Muscle layer of duodenum (tissue), 2 donors: ENCODE data around the gene CREM.

Source experiments
- H3K27ac ChIP-seq: one replicate; pipeline ENCODE4 v1.7.0; 2013; ENCODE audit warnings: mild to moderate bottlenecking, low read length
- H3K27me3 ChIP-seq: one replicate; pipeline ENCODE4 v1.7.0; 2013; ENCODE audit warnings: low read depth, mild to moderate bottlenecking, control low read depth, low read length
- H3K36me3 ChIP-seq, 2 donors: one replicate each; pipeline ENCODE4 v1.7.0; 2013; ENCODE audit warnings: low read length in 2 of 2, control low read depth in 1 of 2, mild to moderate bottlenecking in 1 of 2; ENCODE audit not compliant: insufficient read depth in 2 of 2, control insufficient read depth in 1 of 2
- H3K4me1 ChIP-seq, 2 donors: one replicate each; pipeline ENCODE4 v1.7.0; 2013; ENCODE audit warnings: low read length in 2 of 2, mild to moderate bottlenecking in 2 of 2, control low read depth in 1 of 2, moderate library complexity in 1 of 2; ENCODE audit not compliant: insufficient read depth in 2 of 2, control insufficient read depth in 1 of 2
- H3K4me3 ChIP-seq, 2 donors: one replicate each; pipeline ENCODE4 v1.7.0; 2013; ENCODE audit warnings: low read length in 2 of 2, low read depth in 1 of 2, mild to moderate bottlenecking in 1 of 2
- H3K9me3 ChIP-seq, 2 donors: one replicate each; pipeline ENCODE4 v1.7.0; 2013; ENCODE audit warnings: low read length in 2 of 2, control low read depth in 1 of 2, mild to moderate bottlenecking in 1 of 2; ENCODE audit not compliant: control insufficient read depth in 1 of 2
- donor health status: healthy.

The CREM gene

DNA sequence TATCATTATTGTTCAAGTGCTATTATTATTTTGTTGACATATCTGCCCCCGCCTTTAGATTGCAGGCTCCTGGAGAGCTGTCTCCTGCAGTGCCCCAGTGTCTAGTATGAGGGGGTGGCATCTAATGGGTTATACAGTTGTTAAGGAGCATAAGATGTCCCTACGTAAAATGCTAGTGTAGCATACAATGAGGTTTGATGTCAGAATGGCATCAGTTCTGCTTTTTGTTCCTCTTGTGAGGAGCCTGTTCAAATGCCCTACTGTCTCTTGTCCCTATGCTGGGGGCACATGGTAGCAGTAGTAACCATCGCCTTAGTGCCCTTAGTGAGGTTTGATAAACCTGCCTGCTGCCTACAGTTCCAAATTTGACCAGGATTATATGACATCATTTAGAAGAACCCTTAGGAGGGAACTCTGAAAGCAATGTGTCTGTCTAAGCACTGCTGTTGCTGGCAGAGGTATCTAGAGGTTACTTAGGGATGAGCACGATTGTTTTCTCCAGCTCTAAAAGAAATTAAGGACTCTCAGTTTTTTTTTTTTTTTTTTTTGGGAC is 9.7 kb downstream of the CREM start:
- no peak overlapping the region for H3K27ac ChIP-seq
- no peaks in the 10 kb centered on the region for H3K9me3 ChIP-seq
- H3K27me3 ChIP-seq = no peaks in the 10 kb centered on the region
- H3K4me3 ChIP-seq = no peak overlapping the region
- H3K36me3 ChIP-seq = no peaks in the 10 kb centered on the region
- H3K4me1 ChIP-seq = no peaks in the 10 kb centered on the region

DNA sequence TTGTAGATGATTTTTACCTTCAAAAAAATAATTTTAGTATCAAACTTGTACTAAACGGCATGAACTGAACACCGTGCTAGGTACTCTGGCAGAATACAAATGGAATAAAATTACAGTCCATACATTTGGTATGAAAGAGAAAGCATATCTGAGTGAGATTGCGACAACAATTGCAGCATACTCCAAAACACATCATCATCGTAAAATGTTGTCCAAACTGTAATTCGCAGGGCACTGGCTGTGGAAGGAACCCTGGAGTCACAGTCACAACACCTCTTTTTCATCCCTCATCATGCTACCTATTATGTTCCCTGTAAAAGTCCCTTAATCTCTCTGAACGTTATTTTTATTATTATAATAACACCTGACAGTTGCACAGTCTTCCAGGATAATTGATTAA is 13.5 kb downstream of the CREM start:
- Histone ChIP-seq H3K27ac (no peak overlapping the region), H3K36me3 (no peaks in the 10 kb centered on the region), H3K9me3 (no peaks in the 10 kb centered on the region), H3K4me1 (no peaks in the 10 kb centered on the region), H3K4me3 (no peak overlapping the region), H3K27me3 (no peaks in the 10 kb centered on the region)

DNA sequence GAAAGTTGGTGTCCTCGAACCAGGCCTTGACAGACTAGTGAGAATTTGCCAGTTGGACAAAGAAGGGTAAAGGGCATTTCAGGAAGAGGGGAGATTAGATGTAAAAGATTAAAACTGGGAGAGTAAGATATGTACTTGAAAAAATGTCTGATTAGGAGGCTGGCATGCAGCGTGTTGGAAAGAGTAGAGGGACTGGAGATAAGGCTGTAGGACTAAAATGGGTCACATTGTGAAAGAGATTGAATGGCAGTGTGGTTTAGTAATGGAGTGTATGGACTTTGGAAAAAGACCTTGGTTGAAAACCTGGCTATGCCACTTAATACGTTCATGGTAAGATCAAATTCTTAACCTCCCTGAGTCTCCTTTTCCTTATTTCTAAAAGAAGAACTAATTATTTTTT is 14.1 kb downstream of the CREM start:
- H3K27ac ChIP-seq = no peak overlapping the region
- H3K9me3 ChIP-seq = no peaks in the 10 kb centered on the region
- no peaks in the 10 kb centered on the region for H3K36me3 ChIP-seq
- H3K27me3 ChIP-seq = no peaks in the 10 kb centered on the region
- H3K4me3 ChIP-seq = no peak overlapping the region
- H3K4me1 ChIP-seq = no peaks in the 10 kb centered on the region

DNA sequence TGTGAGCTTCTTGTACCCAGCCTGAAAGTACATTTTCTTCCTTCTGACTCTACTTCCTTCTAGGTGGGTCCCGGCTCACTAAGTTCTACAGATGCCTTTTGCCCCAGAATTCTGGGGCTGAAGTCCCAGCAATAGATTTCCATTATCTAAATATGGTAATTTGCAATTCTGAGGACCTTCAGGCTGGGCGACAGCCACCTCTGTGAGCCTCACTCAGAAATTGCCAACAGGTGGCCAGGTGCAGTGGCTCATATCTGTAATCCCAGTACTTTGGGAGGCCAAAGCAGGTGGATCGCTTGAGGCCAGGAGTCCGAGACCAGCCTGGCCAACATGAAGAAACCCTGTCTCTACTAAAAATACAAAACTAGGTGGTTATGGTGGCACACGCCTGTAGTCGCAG is 23.7 kb downstream of the CREM start:
- no peak overlapping the region for H3K4me3 ChIP-seq
- H3K27ac ChIP-seq = no peak overlapping the region
- H3K9me3 ChIP-seq = no peaks in the 10 kb centered on the region
- H3K27me3 ChIP-seq = no peaks in the 10 kb centered on the region
- H3K36me3 ChIP-seq = no peaks in the 10 kb centered on the region
- H3K4me1 ChIP-seq = peaks cover 0 to 10% of the 10 kb centered on the region in 2 donors

DNA sequence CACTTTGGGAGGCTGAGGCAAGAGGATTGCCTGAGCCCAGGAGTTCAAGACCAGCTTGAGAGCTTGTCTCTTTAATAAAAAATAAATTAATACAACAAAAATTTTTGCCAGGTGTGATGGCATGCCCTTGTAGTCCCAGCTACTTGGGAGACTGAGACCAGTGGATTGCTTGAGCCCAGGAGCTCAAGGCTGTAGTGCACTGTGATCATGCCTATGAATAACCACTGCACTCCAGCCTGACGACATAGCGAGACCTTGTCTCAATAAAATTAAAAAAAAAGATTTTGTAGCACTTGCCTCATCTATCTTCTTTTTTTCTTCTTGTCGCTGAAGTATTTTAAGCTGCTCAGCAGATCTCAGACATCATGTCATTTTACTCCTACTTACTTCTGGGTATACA is 26.3 kb downstream of the CREM start:
- no peaks in the 10 kb centered on the region for H3K36me3 ChIP-seq
- no peak overlapping the region for H3K27ac ChIP-seq
- no peaks in the 10 kb centered on the region for H3K27me3 ChIP-seq
- no peaks in the 10 kb centered on the region for H3K9me3 ChIP-seq
- no peak overlapping the region for H3K4me3 ChIP-seq
- H3K4me1 ChIP-seq = peaks cover 0 to 10% of the 10 kb centered on the region in 2 donors

DNA sequence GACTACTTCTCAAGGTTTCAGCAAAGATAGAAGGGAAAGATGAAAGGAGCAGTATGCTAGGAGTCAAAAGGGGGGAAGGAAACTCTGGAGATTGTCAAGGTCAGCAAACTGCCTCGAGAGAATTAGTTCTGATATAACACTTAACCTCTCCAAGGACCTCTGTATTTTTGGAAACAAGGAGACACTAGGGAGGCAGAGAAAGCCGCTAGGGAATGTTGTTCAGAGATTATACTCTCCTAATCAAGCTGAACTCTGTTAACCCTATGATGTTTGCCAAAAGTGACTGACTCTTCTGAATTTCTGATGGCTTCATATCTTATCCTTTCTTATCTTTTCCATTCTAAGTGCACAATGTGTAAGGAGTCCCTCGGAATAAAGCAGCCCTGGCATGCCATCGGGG is 27.1 kb downstream of the CREM start:
- H3K27ac ChIP-seq = no peak overlapping the region
- H3K36me3 ChIP-seq = no peaks in the 10 kb centered on the region
- no peak overlapping the region for H3K4me3 ChIP-seq
- H3K9me3 ChIP-seq = no peaks in the 10 kb centered on the region
- no peaks in the 10 kb centered on the region for H3K27me3 ChIP-seq
- peaks cover 0 to 10% of the 10 kb centered on the region in 2 donors for H3K4me1 ChIP-seq

DNA sequence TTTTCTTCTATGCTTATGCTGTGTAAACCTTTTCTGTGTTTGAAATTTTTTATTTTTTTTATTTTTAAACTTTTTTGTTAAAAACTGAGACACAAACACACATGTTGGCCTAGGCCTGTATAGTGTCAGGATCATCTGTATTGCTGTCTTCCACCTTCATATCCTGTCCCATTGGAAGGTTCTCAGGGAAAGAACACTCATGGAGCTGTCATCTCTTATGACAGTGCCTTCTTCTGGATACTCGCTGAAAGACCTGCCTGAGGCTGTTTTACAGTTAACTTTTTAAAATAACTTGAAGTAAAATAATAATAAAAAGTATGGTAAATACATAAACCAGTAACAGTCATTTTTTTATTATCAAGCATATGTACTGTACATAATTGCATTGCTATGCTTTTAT is 34.1 kb downstream of the CREM start:
- Histone ChIP-seq H3K4me3 (no peak overlapping the region), H3K27me3 (no peaks in the 10 kb centered on the region), H3K9me3 (no peaks in the 10 kb centered on the region), H3K27ac (no peak overlapping the region), H3K4me1 (no peaks in the 10 kb centered on the region), H3K36me3 (peaks cover 0 to 4% of the 10 kb centered on the region in 2 donors)

DNA sequence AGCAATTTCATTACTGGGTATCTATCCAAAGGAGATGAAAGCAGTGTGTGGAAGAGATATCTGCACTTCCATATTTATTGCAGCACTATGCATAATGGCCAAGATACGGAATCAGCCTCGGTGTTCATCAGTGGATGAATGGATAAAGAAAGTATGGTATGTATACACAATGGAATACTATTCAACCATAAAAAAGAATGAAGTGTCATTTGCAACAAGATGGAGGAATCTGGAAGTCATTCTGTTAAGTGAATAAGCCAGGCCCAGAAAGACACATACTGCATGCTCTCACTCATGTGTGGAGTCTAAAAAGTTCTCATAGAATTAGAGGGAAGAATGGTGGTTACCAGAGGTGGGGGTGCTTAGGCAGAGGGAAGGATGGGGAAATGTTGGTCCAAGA is 35.3 kb downstream of the CREM start:
- Histone ChIP-seq H3K4me1 (no peaks in the 10 kb centered on the region), H3K36me3 (peaks cover 0 to 4% of the 10 kb centered on the region in 2 donors), H3K27me3 (no peaks in the 10 kb centered on the region), H3K9me3 (no peaks in the 10 kb centered on the region), H3K4me3 (no peak overlapping the region), H3K27ac (no peak overlapping the region)

DNA sequence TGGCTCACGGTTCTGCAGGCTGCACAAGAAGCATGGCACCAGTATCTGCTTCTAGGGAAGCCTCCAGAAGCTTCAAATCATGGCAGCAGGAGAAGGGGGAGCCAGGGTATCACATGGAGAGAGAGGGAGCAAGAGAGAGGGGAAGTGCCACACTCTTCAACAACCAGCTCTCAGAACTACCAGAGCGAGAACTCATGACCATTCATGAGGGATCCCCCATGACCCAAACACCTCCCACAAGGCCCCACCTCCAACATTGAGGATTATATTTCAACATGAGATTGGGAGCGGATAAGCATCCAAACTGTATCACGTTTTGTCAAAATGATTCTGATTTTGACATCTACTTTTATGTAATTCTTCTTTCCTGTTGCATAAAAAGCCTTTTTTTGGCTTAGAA is 38.5 kb downstream of the CREM start:
- Histone ChIP-seq H3K9me3 (no peaks in the 10 kb centered on the region), H3K27me3 (no peaks in the 10 kb centered on the region), H3K36me3 (no peaks in the 10 kb centered on the region), H3K27ac (no peak overlapping the region), H3K4me1 (no peaks in the 10 kb centered on the region), H3K4me3 (no peak overlapping the region)

DNA sequence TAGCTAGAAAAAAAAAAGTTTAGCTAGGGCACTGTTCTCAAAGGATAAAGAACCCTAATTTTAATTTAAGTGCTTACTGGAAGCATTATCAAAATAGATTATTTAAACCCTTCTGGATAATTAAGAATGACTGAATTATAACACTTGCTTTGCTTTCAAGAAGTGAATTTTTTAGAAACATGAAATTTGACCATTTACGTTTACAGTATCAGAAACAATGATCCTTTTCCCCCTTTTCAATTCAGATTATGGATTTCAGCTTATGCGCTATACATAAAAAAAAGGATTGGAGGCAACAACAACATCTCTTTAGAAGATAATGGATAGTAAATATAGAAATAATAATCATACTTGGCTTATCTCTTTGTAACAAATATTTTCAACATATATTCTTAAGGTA is 39.2 kb downstream of the CREM start:
- H3K9me3 ChIP-seq = no peaks in the 10 kb centered on the region
- H3K27ac ChIP-seq = no peak overlapping the region
- no peaks in the 10 kb centered on the region for H3K36me3 ChIP-seq
- H3K4me3 ChIP-seq = no peak overlapping the region
- no peaks in the 10 kb centered on the region for H3K4me1 ChIP-seq
- H3K27me3 ChIP-seq = no peaks in the 10 kb centered on the region

DNA sequence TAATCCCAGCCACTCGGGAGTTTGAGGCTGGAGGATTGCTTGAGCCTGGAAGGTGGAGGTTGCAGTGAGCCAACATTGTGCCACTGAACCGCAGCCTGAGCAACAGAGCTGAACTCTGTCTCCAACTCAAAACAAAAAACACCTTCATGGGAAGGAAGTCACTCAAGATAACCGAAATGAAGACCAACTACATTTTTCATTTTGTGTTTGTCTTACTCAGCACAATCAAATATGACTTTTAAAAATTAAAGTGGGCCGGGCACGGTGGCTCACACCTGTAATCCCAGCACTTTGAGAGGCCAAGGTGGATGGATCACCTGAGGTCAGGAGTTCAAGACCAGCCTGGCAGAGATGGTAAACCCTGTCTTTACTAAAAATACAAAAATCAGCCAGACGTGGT is 40.0 kb downstream of the CREM start:
- no peak overlapping the region for H3K4me3 ChIP-seq
- no peaks in the 10 kb centered on the region for H3K27me3 ChIP-seq
- no peaks in the 10 kb centered on the region for H3K9me3 ChIP-seq
- H3K27ac ChIP-seq = no peak overlapping the region
- no peaks in the 10 kb centered on the region for H3K36me3 ChIP-seq
- no peaks in the 10 kb centered on the region for H3K4me1 ChIP-seq

DNA sequence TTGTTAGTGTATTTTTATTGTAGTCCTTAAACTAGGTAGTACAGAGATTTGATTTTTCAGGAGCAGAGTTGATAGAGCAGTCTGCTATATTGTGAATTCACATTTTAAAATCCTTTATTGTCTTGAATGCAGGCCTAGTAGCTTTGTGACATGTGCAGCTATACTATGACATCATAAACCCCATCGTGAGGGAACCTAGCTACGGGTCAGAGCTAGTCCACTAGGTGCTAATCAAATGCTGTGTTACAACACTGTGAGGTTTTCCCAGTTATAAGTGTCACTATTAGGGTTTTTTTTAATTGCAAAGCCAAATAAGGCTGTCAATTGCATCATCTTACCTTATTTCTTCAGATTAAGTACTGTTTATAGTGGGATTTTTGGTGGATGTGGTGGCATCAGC is 40.7 kb downstream of the CREM start:
- no peaks in the 10 kb centered on the region for H3K9me3 ChIP-seq
- no peak overlapping the region for H3K4me3 ChIP-seq
- no peak overlapping the region for H3K27ac ChIP-seq
- H3K27me3 ChIP-seq = no peaks in the 10 kb centered on the region
- H3K36me3 ChIP-seq = no peaks in the 10 kb centered on the region
- H3K4me1 ChIP-seq = no peaks in the 10 kb centered on the region
